ENCODE measurements around the gene SH3RF1.

- TF ChIP-seq POLR2A (IDR thresholded peaks at IDR 0.05; ENCODE audit: low read depth) (no peak), CTCF (IDR thresholded peaks at IDR 0.05) (peak; percentile 30 to 62 (median 43))
Measured at GRCh38 chr4:169311643-169312365, 41.0 kb upstream of the SH3RF1 start.

All from esophagus muscularis mucosa (tissue), 3 donors.